SK-N-SH treated with all-trans-retinoic acid at 6 μM for 48 hours (cell line): ENCODE data around the gene FITM1.

ENCODE experiments used
- ARNTL ChIP-seq: fragments of 450-650 bp; formaldehyde crosslinking; IDR thresholded peaks from 2 replicates; pipeline ENCODE4 v1.5.0; 2020; ENCODE audit warnings: low read depth, mild to moderate bottlenecking, moderate library complexity, borderline replicate concordance
- CSDC2 ChIP-seq: fragments of 250-450 bp; sonication (Bioruptor Pico); IDR thresholded peaks from 2 replicates; pipeline ENCODE4 v1.5.0; 2020; ENCODE audit warnings: mild to moderate bottlenecking, moderate library complexity
- CSRNP3 ChIP-seq: fragments of 250-450 bp; sonication (Bioruptor Pico); IDR thresholded peaks from 2 replicates; pipeline ENCODE4 v1.5.1; 2021; ENCODE audit warnings: mild to moderate bottlenecking, moderate library complexity
- GLIS3 ChIP-seq: fragments of 250-450 bp; sonication (Bioruptor Pico); IDR thresholded peaks from 2 replicates; pipeline ENCODE4 v1.5.0; 2020; ENCODE audit warnings: mild to moderate bottlenecking, moderate library complexity
- OSR1 ChIP-seq: fragments of 250-450 bp; sonication (Bioruptor Pico); IDR thresholded peaks from 2 replicates; pipeline ENCODE4 v1.8.0; 2022; ENCODE audit warnings: moderate library complexity, mild to moderate bottlenecking, inconsistent platforms
- RARB ChIP-seq: fragments of 250-450 bp; sonication (Bioruptor Pico); IDR thresholded peaks from 2 replicates; pipeline ENCODE4 v1.8.0; 2021; ENCODE audit warnings: mild to moderate bottlenecking, moderate library complexity
- TOX ChIP-seq: fragments of 250-450 bp; sonication (Bioruptor Pico); IDR thresholded peaks from 2 replicates; pipeline ENCODE4 v1.8.0; 2021; ENCODE audit warnings: mild to moderate bottlenecking, moderate library complexity, borderline replicate concordance
- ZC3H10 ChIP-seq: fragments of 250-450 bp; sonication (Bioruptor Pico); IDR thresholded peaks from 2 replicates; pipeline ENCODE4 v1.5.1; 2021; ENCODE audit warnings: mild to moderate bottlenecking, moderate library complexity
- ZFP3 ChIP-seq: fragments of 250-450 bp; sonication (Bioruptor Pico); IDR thresholded peaks from 2 replicates; pipeline ENCODE4 v1.5.0; 2020; ENCODE audit warnings: mild to moderate bottlenecking, moderate library complexity
- ZFP30 ChIP-seq: fragments of 450-650 bp; formaldehyde crosslinking; IDR thresholded peaks from 2 replicates; pipeline ENCODE4 v1.5.0; 2022; ENCODE audit warnings: mild to moderate bottlenecking, moderate library complexity
- ZNF565 ChIP-seq: fragments of 450-650 bp; formaldehyde crosslinking; conservative IDR thresholded peaks from 2 replicates; pipeline ENCODE4 v1.5.0; 2020; ENCODE audit warnings: low read depth, mild to moderate bottlenecking, moderate library complexity
- ZNF70 ChIP-seq: fragments of 450-650 bp; formaldehyde crosslinking; IDR thresholded peaks from 2 replicates; pipeline ENCODE4 v1.5.0; 2020; ENCODE audit warnings: mild to moderate bottlenecking, moderate library complexity
- TF ChIP-seq, protein P1 (sequence below): fragments of 250-450 bp; sonication (Bioruptor Pico); IDR thresholded peaks from 2 replicates; pipeline ENCODE4 v1.8.0; 2020; ENCODE audit warnings: mild to moderate bottlenecking, moderate library complexity, borderline replicate concordance

DNA sequence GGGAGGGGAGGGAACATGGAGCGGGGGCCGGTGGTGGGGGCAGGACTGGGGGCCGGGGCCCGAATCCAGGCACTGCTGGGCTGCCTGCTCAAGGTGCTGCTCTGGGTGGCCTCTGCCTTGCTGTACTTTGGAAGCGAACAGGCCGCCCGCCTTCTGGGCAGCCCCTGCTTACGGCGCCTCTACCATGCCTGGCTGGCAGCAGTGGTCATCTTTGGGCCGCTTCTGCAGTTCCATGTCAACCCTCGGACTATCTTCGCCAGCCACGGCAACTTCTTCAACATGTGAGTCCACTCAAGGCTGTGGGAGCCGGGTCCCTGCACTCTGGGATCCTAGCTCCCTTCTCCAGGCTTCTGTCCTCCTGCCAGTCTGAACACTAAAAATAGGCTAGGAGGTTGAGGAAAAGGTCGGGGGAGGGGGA is 1.1 kb downstream of the FITM1 start:
- TF ChIP-seq OSR1 (CRISPR knock-in tag) (no peak), RARB (CRISPR knock-in tag) (no peak), ARNTL (CRISPR knock-in tag) (no peak), CSDC2 (CRISPR knock-in tag) (no peak), ZNF70 (no peak), CSRNP3 (CRISPR knock-in tag) (no peak), ZNF565 (CRISPR knock-in tag) (no peak), ZC3H10 (CRISPR knock-in tag) (no peak), GLIS3 (CRISPR knock-in tag) (no peak), ZFP3 (CRISPR knock-in tag) (no peak), TOX (CRISPR knock-in tag) (no peak), ZFP30 (no peak)
- TF ChIP-seq, protein P1, sequence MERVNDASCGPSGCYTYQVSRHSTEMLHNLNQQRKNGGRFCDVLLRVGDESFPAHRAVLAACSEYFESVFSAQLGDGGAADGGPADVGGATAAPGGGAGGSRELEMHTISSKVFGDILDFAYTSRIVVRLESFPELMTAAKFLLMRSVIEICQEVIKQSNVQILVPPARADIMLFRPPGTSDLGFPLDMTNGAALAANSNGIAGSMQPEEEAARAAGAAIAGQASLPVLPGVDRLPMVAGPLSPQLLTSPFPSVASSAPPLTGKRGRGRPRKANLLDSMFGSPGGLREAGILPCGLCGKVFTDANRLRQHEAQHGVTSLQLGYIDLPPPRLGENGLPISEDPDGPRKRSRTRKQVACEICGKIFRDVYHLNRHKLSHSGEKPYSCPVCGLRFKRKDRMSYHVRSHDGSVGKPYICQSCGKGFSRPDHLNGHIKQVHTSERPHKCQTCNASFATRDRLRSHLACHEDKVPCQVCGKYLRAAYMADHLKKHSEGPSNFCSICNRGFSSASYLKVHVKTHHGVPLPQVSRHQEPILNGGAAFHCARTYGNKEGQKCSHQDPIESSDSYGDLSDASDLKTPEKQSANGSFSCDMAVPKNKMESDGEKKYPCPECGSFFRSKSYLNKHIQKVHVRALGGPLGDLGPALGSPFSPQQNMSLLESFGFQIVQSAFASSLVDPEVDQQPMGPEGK (CRISPR knock-in tag) = no peak
